ENCODE results near the gene KRT20. TPM values are rescaled to one million over a fixed set of nuclear protein-coding genes. Genes with fewer than 3 reads are reported as not detected.

Gene KRT20
- total and polyA plus RNA-seq, 2 donors (not counting 3 experiments of a cell fraction or from before 2014, with no cell fraction given) = not detected

DNA sequence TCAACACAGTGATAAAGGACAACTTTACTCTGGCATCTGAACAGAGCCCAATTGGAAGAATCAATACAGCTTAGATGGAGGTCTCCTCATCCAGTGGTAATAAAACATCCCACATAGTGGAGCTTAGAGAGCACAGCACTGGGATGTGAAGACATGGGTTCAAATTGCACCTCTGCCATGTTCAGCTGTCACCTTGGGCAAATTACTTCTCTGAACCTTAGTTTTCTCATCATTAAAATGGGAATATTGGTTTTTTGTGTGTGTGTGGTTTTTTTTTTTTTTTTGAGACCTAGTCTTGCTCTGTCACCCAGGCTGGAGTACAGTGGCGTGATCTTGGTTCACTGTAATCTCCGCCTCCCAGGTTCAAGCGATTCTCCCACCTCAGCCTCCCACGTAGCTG is 49.0 kb downstream of the KRT20 start:
- H4K20me1 ChIP-seq (replicated peaks; ENCODE audit: control insufficient read depth, extremely low read depth, insufficient read depth, low read length) = no peaks in the 10 kb centered on the region
- H3K9me3 ChIP-seq (replicated peaks; ENCODE audit: control insufficient read depth, insufficient read depth, low read length) = no peaks in the 10 kb centered on the region
- H3K9me1 ChIP-seq (replicated peaks; ENCODE audit: control insufficient read depth, extremely low read depth, insufficient read depth, low read length) = no peaks in the 10 kb centered on the region
- ChIA-PET POLR2A (no interaction called here), CTCF (interaction anchor here (0.6 kb wide), 1 partner anchor 22 kb away, joined by 3 read pairs; no protein-coding TSS in a partner anchor)
- H3K4me2 ChIP-seq (ENCODE audit: insufficient read depth, low read length) = no peak overlapping the region
- H3K36me3 ChIP-seq (ENCODE audit: control insufficient read depth in 2 of 2, extremely low read depth in 1 of 2, insufficient read depth in 2 of 2, low read length in 2 of 2) = no peaks in the 10 kb centered on the region
- H3K4me3 ChIP-seq (replicated peaks in 1 of 3; ENCODE audit: insufficient read depth in 1 of 3, low read depth in 1 of 3, low read length in 3 of 3) = no peak overlapping the region
- intact Hi-C loops (cut with micrococcal nuclease) = no loop called here
- H3K27ac ChIP-seq (ENCODE audit: insufficient read depth, low read depth, low read length) = no peak overlapping the region
- no peak for FAIRE-seq
- H2AFZ ChIP-seq (ENCODE audit: low read depth, low read length) = no peak overlapping the region
- dilution Hi-C loops (cut with MboI; ENCODE audit: extremely low pct_ligation_motif_present, low sequenced_read_pairs) = no loop called here
- no peaks in the 10 kb centered on the region for H3K4me1 ChIP-seq (ENCODE audit: control insufficient read depth, extremely low read depth, insufficient read depth, low read length)
- no TSS peak for BruUV-seq (replicated peaks)
- no peaks in the 10 kb centered on the region for H3K79me2 ChIP-seq (ENCODE audit: control insufficient read depth, insufficient read depth, low read length)
- H3K27me3 ChIP-seq (ENCODE audit: control insufficient read depth in 2 of 2, insufficient read depth in 2 of 2, low read length in 2 of 2) = no peaks in the 10 kb centered on the region
- DNase-seq (ENCODE audit: low read depth, low spot score) = no peak
- no peak overlapping the region for H3K9ac ChIP-seq (replicated peaks; ENCODE audit: extremely low read depth, insufficient read depth, low read length)
- TF ChIP-seq GATA2 (IDR thresholded peaks at IDR 0.05; ENCODE audit: insufficient read depth, insufficient read length, low read depth, low read length) = no peak
- TF ChIP-seq POLR2A (IDR thresholded peaks at IDR 0.05; ENCODE audit: low read depth, low read length) = no peak
- no peak for TF ChIP-seq JUN (IDR thresholded peaks at IDR 0.05; ENCODE audit: borderline replicate concordance, insufficient read depth, insufficient read length, low read depth)
- TF ChIP-seq POLR2AphosphoS5 (IDR thresholded peaks at IDR 0.05; ENCODE audit: insufficient read depth, low read depth, low read length) = no peak
- TF ChIP-seq FOS (IDR thresholded peaks at IDR 0.05; ENCODE audit: borderline replicate concordance, insufficient read depth, low read length) = no peak
- TF ChIP-seq, protein P1, sequence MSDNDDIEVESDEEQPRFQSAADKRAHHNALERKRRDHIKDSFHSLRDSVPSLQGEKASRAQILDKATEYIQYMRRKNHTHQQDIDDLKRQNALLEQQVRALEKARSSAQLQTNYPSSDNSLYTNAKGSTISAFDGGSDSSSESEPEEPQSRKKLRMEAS (IDR thresholded peaks at IDR 0.05; ENCODE audit: insufficient read depth, insufficient read length) = no peak
- TF ChIP-seq MYC (IDR thresholded peaks at IDR 0.05; ENCODE audit: low read depth, low read length) = no peak
- TF ChIP-seq CTCF (IDR thresholded peaks at IDR 0.05; ENCODE audit: extremely low read depth in 1 of 2, insufficient read depth in 1 of 2, low read depth in 1 of 2, low read length in 2 of 2) = no peak
- TF ChIP-seq EZH2 (IDR thresholded peaks at IDR 0.05; ENCODE audit: borderline replicate concordance, low read depth, low read length, severe bottlenecking) = no peak

Data from endothelial cell of umbilical vein (primary cell).